GM19193 (cell line): ENCODE measurements around the gene NUP160.

ENCODE experiments used
- POLR2A ChIP-seq: IDR thresholded peaks from 4 replicates; pipeline ENCODE4 v1.6.1; 2011; ENCODE audit not compliant: insufficient read depth, insufficient read length; ENCODE audit errors: extremely low read depth

Gene NUP160

GRCh38 chr11:47765086-47765485, 83.1 kb downstream of the NUP160 start:
- no peak for TF ChIP-seq POLR2A

GRCh38 chr11:47756208-47756607, 91.9 kb downstream of the NUP160 start:
- no peak for TF ChIP-seq POLR2A

- TF ChIP-seq POLR2A, result no peak
These were observed 97.4 kb downstream of the NUP160 start for GRCh38 chr11:47750725-47751124.

GRCh38 chr11:47732271-47732670, 115.9 kb downstream of the NUP160 start:
- no peak for TF ChIP-seq POLR2A

GRCh38 chr11:47731475-47731874, 116.7 kb downstream of the NUP160 start:
- no peak for TF ChIP-seq POLR2A
